HG02981 (cell line): ENCODE data around the gene CHML.

Experiments
- ATAC-seq: cut with Tn5 transposase; IDR thresholded peaks from one replicate; pipeline ENCODE4 v1.9.1; 2021; ENCODE audit warnings: mild to moderate bottlenecking, moderate library complexity; ENCODE audit not compliant: unreplicated experiment

CHML gene

DNA sequence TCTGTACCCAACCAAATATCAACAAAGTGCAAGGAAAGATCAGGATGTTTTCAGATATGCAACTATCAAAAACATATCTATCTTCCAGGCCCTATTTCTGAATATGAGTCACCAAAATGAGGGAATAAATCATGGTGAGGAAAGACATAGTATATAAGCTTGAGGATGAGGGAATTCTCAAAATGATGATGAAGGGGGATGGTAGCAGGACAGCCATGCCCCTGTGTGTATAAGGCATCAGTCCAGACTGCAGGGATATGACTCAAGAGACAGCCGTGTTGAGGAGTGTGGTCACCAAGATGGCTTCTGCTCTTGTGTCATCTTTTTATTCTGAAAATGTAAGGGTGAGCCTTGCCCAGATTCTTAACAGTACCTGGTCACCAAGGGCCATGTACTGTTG lies 7.5 kb upstream of the CHML start:
- ATAC-seq = no peak

DNA sequence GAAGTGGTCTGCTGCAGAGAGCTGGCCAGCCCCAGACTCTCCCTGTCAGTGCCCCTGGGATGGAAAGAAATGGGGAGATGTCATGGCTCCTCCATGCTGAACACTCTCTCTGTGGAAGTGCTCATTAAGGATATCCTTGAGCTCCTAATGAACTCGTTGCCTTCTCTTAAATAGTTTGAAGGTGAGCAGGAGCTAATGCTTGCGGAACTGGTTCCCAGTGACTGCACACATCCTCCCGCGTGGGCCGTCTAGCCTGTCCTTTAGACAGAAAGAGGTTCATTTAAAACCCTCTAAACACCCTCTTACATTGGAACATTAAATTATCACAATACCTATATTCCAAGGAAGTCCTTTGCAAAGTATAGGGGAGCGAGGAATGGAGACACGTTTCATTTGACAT lies 6.0 kb upstream of the CHML start:
- ATAC-seq = no peak

DNA sequence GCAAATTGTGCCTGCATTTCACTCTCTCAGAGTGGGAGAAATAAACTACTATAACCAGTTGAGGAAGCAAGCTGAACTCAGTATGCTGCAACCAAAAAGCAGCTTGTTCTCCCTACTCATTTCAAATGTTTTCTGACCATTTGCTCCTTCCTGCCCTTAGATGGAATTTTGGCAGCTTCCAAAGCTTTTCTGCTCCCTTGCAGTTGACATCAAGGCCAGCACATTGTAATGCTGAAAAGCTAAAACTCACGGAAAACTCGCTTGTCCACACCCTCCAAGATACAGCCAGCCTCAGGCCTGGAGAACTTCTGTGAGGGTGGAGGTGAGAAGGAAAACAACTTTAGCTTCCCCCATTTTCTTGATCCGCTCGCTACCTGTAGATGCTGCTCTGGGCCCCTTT lies 5.0 kb upstream of the CHML start:
- no peak for ATAC-seq

DNA sequence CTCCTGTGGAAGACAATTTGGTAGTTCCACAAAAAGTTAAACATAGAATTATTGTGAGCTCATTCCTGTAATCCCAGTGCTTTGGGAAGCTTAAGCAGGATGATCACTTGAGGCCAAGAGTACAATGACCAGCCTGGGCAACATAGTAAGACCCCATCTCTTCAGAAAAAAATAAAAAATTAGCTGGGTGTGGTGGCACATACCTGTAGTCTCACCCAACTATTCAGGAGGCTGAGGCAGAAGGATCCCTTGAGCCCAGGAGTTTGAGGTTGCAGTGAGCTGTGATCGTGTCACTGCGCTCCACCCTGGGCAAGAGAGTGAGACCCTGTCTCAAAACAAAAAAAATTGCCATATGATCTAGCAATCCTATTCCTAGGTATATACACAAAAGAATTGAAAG lies 4.1 kb upstream of the CHML start:
- no peak for ATAC-seq

DNA sequence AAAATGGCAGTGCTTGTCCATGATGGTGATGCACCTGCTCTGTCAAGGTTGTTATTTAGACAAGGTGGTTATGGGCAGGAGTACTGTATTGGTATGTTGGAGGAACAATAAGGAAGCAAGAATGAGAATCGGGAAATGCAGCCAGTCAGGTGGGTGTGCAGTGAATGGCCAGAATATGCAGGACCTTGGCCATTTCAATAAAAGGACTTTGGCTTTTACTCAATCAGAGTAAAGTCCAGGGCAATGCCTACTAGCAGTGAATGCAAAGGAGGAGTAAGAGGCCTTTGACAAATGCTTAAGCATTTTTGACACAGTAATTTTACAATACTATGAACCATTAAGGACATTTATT lies 2.4 kb upstream of the CHML start:
- ATAC-seq = no peak

DNA sequence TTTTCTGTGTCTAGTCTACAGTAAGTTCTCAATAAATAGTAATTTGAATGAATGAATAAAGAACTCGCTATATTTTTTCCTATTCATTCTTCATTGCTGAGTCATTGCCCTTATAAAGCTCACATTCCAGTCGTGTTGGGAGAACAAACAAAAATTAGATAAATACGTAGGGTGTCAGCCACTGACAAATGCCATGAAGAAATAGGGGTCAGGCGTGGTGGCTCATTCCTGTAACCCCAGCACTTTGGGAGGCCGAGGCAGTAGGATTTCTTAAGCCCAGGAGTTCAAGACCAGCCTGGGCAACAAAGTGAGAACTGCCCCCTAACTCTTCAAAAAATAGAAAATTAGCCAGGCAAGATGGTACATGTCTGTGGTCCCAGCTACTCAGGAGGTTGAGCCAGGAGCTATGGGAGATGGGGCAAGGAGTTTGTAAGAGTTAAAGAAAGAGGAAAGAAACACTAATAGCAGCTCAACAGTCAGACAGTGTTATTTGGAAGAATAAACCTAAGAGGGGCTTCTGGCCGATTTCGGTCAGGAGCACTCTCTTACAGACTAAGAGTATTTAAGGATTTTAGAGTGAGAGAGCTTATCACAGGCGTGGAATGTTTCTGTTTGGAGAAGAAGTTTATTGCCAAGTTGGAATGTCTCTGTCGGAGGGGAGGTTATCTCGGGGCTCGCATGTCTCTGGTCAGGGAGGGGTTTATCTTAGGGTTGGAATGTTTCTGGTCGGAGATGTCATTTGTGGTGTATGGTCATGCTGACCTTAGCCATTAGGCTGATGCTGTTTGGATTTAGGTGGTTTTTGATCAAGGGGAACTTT lies 1.8 kb upstream of the CHML start:
- ATAC-seq = no peak

DNA sequence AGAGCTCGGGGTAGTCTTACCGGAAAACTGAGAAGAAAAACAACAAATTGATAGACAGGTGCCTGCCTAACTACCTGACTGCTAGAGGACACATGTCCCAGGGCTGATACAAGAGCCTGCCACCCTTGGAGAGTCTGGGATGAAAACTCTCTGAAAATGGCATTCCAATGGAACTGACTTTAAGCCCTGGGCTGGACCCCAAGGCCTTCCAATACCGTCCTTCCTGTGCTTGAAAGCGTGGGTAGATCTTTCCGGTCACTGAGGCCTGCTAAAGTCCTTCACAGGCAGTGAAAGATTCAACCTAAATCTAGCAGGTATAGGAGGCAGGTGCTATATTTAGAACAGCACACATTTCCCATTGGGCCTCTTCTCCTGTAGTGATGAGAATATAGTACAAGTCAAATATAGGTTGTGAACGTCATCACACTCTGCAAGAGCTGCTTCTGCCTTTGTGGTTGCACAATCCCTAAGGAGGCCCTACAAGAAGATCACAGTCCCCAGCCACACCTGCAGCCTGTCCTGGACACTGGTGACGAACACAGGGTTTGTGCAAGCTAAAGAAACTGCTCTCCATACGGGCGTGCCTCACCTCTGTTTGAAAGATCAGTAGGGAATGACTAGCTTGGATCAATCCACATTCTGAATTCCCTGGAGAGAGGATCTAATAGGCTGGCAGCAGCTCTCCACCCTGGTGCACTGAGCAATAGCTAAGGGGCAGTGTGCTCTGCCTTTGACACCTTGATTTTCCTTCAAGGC lies 876 bp upstream of the CHML start:
- ATAC-seq = no peak

DNA sequence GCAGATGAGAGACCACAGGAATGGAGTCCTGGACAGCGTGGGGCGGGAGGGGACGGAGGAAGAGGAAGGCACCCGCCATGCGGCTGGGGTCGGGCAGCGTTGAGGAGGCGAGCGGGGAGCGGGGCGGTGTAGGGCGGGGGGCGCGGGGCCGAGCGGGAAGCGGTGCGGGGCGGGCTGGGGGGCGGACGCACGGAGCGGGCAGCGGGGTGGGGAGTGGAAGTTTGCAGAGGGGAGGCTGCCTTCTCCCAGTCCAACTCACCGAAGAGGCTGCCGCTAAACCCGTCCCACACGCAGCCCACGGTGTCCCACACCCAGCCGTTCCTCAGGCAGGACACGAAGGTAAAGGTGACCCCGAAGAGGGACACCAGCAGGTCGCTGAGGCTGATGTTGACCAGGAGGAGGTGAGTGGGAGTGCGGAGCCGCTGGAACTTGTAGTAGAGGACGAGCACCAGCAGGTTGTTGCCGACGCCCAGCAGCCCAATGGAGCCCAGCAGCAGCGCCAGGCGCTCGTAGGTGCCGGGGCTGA lies 483 bp downstream of the CHML start:
- ATAC-seq = peak; percentile 55

DNA sequence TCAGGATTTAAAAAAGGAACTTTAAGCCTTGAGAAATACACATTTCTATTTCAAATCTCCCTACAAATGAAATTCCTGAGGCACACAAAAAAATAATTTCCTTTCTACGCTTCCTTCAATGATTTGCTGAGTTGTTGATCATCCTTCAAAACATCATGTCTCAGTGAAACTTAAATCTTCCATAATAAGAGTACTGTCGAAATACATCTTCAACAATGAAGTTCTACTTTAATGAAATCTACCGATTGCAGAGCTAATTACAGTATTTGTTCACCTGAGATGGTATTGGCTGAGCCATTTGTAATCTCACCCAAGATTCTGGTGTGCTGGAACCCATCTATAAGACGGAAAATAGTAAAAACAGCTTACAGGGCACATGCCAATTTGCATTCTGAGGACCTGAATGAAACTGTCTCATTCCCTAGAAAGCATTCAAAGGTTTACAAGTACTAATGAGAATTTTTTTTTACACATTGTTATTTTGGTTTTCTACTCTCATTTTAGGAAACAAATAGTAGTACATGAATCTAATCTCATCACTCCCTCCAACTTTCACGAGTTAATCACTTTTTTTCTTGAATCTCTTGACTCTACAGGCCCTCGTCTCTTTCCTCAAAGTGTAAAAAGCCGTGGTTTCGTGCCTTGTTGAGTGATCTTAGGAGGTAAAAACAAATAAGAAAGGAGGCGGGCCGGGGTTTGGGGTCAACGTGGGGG lies 1.1 kb downstream of the CHML start:
- ATAC-seq = no peak

DNA sequence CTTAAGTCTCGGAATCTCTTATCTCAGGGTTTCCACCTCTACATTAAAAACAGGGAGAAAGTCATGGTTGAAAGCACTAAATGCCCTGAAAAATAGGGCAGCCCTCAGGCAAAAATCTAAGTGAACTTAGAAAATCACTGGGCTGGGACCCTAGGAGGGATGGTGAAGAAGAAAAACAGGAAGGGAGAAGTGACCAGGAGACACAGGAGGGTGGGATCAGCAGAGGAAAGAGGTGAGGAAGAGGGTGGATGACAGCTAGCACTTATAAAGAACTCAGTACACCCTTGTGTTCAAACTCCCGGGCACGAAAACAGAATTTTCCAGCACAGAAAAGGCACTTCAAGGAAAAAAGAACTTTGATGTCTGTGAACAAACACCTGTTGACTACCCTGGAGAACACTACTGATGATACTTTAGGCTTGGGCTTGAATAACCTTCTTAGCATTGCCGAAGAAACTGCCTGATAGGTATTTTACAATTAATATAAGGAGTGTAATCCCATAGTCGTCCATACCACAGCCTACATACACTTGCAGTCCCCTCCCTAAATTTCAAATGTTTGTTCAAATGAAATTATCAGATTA lies 2.0 kb downstream of the CHML start:
- ATAC-seq = no peak

DNA sequence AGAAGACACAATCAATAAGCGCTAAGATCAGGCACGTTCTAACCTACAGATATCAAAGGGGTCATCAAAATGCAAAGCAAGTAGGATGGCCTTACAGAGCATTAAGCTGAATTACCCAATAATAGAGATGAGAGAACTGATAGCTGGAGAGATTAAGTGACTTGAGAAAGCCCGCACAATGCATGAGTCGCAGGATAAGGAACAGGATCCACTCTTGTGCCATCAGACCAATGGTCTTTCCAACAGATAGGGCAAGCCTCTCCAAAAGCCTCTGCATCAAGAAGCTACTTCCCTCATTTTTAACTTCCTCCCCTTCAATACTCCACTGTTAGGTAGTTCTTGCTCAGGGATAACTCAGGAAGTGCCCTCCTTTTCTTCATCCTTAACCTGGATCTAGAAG lies 2.6 kb downstream of the CHML start:
- no peak for ATAC-seq

DNA sequence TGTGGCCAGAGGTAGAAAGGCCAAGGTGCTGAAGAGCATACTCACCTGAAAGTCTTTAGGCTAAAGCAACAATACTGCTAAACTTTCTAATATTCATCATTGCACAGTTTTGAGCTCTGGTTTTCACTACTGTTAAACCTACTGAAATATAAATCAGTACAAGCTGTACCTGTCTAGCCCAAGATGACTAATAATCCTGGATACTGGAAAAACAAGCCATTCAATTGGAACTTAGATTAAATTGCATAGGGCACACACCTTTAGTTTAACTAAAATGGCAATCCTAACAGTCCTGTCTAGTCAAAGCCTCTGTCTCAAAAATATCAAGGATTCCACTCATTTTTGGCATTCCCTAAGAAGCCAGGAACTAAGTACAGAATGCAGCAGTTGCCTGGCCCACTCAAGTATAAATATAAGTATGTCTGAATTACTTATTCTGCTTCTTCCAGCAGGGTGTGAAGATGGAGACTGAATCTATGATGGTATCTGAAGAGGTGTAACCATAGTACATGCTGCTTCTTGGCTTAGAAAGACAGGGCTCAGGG lies 3.1 kb downstream of the CHML start:
- no peak for ATAC-seq

DNA sequence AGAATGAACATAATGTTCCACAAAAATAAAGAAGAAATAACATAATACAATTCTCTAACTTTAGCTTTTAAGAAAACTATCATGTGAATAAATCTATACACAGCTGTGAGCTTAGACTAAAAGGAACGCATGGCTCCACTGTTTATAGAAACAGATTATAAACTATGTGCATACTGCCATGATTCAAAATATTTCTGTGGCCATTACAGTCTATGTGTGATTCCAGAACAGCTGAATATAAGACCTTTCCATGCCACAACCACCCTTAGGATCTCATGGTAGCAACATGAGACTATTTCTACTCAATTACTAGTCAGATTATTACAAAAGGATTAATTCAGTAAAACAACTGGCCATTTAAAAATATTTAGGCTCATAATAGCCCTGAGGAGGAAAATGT lies 3.9 kb downstream of the CHML start:
- no peak for ATAC-seq

DNA sequence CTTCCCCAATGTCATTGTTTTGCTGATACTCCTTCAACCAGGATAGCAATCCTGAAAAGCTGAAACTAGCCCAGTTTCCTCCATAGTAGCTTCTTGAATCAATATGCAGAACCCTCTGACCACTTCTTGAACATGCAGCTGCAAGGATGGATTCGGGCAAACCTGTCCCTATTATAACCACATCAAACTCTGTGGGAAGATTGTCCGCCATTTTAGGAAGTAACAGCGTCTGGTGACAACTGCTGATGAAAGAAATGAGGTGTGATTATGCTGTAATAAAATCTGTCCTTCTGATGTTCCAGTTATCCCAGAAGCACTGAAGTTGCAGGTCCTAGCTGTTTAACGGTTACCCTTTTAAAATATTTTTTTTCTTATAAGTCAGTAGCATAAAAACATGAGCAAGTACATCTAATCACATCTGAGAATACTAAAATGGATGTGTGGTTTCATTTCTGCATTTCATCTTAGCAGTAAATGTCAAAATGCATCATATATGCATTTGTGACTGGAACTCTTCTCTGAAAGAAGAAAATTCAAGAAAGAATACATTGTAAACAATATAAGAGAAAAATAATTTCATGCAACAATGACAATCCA lies 4.5 kb downstream of the CHML start:
- ATAC-seq = no peak

DNA sequence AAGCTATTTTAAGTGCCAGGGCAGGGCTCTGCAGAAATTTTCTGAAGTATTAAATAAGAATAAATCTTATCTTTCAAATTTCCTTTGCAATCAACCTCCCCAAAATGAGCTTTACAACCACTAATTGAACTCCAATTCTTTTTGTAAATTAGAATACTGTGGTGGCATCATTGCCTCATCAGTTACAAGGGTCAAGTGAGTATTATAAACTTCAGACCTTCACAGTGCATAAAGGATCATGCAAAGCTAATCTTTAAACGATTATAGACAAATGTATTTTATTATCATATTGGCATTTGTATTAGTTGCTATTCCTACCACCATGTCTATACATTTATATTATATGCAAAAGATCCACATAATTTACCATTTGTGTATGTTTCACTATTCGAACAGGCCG lies 7.2 kb downstream of the CHML start:
- no peak for ATAC-seq

DNA sequence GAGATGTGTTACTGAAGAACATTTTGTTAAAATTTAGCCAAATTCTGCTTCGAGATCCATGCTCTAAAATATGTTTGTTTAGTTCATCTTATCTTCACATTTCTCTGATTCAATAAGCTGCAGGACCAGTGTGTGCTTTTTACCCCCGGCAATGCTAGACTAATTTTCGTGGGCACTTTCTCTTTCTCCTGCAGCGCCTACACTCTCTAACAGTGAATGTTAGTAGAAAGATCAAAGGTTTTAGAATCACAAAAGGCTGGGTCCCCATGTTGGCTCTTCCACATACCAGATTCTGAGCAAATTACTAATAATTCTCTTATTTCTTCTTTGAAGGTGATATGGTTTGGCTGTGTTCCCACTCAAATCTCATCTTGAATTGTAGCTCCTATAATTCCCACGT lies 8.5 kb downstream of the CHML start:
- ATAC-seq = no peak

DNA sequence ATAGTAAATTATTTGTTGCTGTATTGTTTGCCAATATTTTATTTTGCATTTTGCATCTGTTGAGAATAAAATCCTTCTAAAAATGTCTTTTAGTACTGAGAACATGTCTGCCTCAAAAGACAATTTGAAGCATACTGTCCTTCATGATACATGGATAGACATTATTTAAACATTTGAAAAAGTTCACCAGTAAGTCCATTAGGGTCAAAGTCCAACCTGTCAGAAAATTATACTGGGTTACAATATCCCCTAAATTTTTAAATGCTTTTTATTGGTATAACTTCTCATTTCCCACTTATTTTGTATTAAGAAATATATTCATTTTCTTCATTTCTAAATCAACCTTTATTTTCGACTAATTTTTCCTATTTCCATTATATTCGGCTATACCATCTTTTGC lies 9.3 kb downstream of the CHML start:
- ATAC-seq = no peak

DNA sequence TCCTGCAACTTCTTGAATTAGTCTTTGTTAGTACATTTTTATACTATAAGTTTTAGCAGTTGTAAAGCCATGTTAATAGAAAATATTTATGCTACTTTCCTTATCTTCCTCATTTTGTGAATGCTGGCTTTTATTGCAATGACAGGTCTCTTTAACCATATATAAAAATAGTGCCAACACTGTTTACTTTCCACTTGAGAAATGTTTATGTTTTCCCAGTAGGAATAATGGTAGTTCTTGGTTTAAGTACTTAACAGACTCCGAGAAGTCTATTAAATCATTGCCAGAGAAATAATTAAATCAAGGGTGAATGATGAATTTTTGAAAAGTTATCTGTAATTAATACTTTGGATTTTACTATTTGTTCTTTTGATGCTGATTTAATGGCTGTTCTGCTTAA lies 9.7 kb downstream of the CHML start:
- no peak for ATAC-seq

DNA sequence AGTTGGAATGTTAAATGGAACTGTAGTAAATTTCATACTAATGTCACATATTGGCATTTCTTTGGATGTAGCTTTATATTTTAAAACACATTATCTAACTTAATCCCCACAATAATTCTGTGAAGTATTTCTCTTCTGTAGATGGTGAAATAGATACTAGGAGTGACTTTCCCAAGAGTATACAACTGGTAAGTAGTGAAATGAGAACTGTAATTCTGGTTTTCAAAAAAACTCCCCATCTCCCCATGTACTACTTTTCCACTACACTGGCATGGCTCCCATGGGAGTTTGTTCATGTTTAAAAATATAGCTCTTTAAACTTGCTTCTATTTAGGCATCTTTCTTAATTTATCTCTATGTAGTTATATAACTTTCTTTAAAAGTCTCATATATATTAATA lies 10.2 kb downstream of the CHML start:
- no peak for ATAC-seq

DNA sequence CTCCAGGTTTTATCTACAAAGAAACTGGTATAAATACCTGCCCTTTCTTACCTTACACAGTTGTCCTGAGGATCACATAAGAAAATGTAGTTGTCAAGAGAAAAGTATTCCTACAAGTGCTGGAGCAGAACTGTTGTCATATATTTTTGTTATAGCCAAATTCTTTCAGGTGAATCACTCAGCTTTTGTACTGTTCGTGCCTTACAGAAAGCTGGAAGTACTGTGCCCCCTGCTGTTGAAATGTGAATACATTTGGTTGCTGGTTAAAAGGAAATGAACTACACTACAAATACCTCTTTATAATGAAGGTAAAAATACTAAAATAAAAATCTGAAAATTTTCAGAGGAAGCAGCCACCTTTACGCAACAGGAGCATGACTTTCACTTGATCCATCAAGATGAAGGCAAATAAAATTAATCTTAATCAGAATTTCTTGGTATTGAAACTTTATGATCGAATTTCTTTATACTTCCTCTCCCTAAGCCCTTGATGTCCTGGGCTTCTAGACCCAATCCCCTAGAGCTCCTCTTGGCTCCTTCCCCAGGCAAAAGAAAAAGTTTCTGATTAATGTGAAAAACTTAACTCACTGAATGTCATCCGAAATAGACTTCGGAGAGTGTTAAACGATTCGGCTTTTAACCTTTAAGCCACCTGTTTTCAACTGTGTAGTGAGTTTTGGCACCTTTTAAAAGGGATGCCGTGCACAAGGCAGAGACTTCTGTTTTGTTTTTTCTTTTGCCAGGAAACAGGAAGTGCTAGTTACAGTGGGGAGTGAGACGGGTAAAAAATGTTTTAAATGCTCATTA lies 12.5 kb downstream of the CHML start:
- ATAC-seq = peak; percentile 81
